Vagina (tissue), 2 donors: Measurements from ENCODE around the gene MAN2A2. TPM values are rescaled to one million over a fixed set of nuclear protein-coding genes. Genes with fewer than 3 reads are reported as not detected.

Experiments
- DNase-seq, 2 donors: peaks; one replicate each; pipeline ENCODE4 v3.0.0-alpha.2; 2017; ENCODE audit errors: extremely low spot score in 2 of 2
- H3K27ac ChIP-seq: fragments of 200-600 bp; sonication (generic); one replicate; pipeline ENCODE4 v1.5.1; 2019
- H3K27me3 ChIP-seq: fragments of 200-600 bp; sonication (generic); one replicate; pipeline ENCODE4 v1.5.1; 2019
- H3K36me3 ChIP-seq, 2 donors: fragments of 200-600 bp; sonication (generic); one replicate each; pipeline ENCODE4 v1.5.1; 2017 to 2019
- H3K4me1 ChIP-seq: fragments of 200-600 bp; sonication (generic); one replicate; pipeline ENCODE4 v1.5.1; 2019
- H3K4me3 ChIP-seq, 2 donors: fragments of 200-600 bp; sonication (generic); 1 replicate in 1 of 2; 2 replicates in 1 of 2; pipeline ENCODE4 v1.5.1; 2016 to 2019
- H3K9me3 ChIP-seq: fragments of 200-600 bp; sonication (generic); one replicate; pipeline ENCODE4 v1.5.1; 2019
- POLR2A ChIP-seq, 2 donors: fragments of 450-650 bp; IDR thresholded peaks; one replicate each; pipeline ENCODE4 v1.6.1; 2017; ENCODE audit warnings: antibody characterized with exemption in 2 of 2, mild to moderate bottlenecking in 2 of 2, moderate library complexity in 2 of 2
- POLR2AphosphoS5 ChIP-seq, 2 donors: sonication (generic); formaldehyde crosslinking; IDR thresholded peaks; one replicate each; pipeline ENCODE4 v1.9.0; 2017; ENCODE audit warnings: antibody characterized with exemption in 2 of 2, mild to moderate bottlenecking in 2 of 2, low read depth in 1 of 2; ENCODE audit not compliant: insufficient read depth in 1 of 2
- intact Hi-C: fragments of 100-400 bp; cut with DNase I; formaldehyde crosslinking; loops from one replicate; pipeline ENCODE4 v1.15.1; 2023
- total RNA-seq: library from RNA; depleted of rRNA; stranded (reverse); fragments of >200 nt; gene quantifications from one replicate; pipeline ENCODE4 v1.2.3, GENCODE V29; 2016
- TF ChIP-seq, protein P1 (sequence below), 3 experiments: fragments of 450-650 bp in 2 of 3; fragments of 200-600 bp in 1 of 3; sonication (generic) in 1 of 3; IDR thresholded peaks; one replicate each; pipeline ENCODE4 v1.5.1; 2017 to 2019; ENCODE audit warnings: antibody characterized with exemption in 3 of 3, mild to moderate bottlenecking in 2 of 3, moderate library complexity in 2 of 3

The MAN2A2 gene
- total RNA-seq, 1 donor from 2014 or later = 46.7 TPM

DNA sequence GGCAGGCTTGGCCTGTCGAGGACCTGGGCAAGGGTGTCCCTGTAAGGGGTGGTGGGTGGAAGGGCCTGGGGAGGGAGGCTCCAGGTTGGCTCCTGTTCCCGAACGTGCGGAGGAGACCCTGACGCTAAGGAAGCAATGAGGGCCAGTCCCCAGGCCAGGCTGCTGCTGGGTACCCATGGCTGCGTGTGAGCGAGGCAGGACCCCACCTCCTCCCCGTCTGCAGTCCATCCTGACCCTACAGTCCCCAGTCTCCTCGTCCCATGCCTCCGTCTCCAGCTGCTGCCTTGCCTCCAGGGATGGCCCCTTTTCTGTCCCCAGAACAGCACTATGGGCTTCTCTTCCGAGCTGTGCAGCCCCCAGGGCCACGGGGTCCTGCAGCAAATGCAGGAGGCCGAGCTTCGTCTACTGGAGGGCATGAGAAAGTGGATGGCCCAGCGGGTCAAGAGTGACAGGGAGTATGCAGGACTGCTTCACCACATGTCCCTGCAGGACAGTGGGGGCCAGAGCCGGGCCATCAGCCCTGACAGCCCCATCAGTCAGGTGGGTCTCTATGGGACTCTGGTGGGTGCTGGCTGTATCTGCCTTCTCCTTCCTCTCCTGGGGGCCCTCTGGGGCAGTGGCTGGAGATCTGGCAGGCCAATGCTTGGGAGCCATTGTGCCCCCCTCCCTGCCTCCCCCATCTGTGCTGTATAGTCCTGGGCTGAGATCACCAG lies 18.2 kb upstream of the MAN2A2 start:
- peaks cover 36% of the 10 kb centered on the region for H3K4me1 ChIP-seq
- peak overlapping the region; percentile 57 to 72 for H3K4me3 ChIP-seq
- H3K36me3 ChIP-seq = peaks cover 0 to 32% of the 10 kb centered on the region in 2 donors
- DNase-seq = no peak
- no peaks in the 10 kb centered on the region for H3K9me3 ChIP-seq
- H3K27ac ChIP-seq = peak overlapping the region; percentile 97
- no peaks in the 10 kb centered on the region for H3K27me3 ChIP-seq
- TF ChIP-seq, protein P1, sequence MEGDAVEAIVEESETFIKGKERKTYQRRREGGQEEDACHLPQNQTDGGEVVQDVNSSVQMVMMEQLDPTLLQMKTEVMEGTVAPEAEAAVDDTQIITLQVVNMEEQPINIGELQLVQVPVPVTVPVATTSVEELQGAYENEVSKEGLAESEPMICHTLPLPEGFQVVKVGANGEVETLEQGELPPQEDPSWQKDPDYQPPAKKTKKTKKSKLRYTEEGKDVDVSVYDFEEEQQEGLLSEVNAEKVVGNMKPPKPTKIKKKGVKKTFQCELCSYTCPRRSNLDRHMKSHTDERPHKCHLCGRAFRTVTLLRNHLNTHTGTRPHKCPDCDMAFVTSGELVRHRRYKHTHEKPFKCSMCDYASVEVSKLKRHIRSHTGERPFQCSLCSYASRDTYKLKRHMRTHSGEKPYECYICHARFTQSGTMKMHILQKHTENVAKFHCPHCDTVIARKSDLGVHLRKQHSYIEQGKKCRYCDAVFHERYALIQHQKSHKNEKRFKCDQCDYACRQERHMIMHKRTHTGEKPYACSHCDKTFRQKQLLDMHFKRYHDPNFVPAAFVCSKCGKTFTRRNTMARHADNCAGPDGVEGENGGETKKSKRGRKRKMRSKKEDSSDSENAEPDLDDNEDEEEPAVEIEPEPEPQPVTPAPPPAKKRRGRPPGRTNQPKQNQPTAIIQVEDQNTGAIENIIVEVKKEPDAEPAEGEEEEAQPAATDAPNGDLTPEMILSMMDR (IDR thresholded peaks at IDR 0.05) = no peak
- TF ChIP-seq POLR2AphosphoS5 (IDR thresholded peaks at IDR 0.05; ENCODE audit: insufficient read depth in 1 of 2, low read depth in 1 of 2) = peak in 1 of 2 donors; percentile 5
- intact Hi-C loops = loop anchor here (2.0 to 10.0 kb wide), 2 partner anchors 170 to 236 kb away; partner anchors contain the start of gene BLM

DNA sequence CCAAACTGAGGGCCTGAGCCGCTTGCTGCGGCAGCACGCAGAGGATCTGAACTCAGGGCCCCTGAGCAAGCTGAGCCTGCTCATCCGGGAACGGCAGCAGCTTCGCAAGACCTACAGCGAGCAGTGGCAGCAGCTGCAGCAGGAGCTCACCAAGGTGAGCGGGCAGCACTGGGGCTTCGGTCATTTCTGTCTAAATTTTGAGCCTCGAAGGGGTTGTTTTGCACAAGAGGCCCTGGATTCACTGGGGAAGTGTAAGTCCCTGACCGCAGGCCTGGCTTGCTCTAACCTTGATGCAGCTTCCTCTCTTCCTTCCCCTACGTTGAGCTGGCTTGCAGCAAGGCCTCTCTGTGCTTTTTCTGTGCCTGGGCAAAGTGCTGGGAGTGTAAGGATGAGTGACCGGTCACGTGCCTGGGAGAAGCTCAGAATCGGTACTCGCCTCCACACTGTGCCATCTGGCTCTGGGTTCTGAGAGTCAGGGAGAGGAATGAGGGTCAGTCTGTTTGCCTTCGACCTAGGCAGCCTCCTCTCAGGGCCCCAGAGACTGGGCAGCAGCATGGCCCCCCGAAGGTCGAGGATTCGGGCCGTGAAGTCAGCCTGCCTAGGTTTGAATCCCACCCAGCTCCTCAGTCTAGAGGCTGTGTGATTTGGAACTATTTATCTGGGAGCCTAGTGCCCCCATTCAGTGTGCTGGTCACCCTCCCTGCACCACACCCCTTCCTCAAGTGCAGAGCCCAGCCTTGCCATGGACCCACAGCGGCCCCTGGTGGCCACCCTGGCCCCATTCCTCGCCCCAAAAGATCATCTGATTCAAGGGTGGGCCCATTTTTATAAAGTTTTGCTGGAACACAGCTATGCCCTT lies 17.4 kb upstream of the MAN2A2 start:
- peak overlapping the region; percentile 57 to 72 for H3K4me3 ChIP-seq

DNA sequence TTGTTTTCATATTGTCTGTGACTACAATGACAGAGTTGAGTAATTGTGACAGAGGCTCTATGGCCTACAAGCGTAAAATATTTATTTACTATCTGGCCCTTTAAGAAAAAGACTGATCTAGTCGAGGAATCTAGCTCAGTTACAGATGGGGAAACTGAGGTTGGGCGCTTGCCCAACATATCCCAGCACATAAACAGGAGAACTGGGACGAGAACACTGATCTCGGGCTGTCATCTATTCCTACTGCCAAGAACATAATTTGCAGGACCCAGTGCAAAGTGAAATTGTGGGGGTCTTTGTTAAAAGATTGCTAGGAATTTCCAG lies 16.8 kb upstream of the MAN2A2 start:
- H3K36me3 ChIP-seq = peaks cover 0 to 32% of the 10 kb centered on the region in 2 donors
- intact Hi-C loops = loop anchor here (10.0 kb wide), 1 partner anchor 171 kb away; the partner anchor contains the start of gene BLM

More for the DNA sequence above, 17.4 kb upstream of the MAN2A2 start:
- intact Hi-C loops = loop anchor here (2.0 to 10.0 kb wide), 2 partner anchors 171 to 237 kb away; partner anchors contain the start of gene BLM
- DNase-seq = no peak
- TF ChIP-seq POLR2A (IDR thresholded peaks at IDR 0.05) = no peak
- TF ChIP-seq, protein P1 (IDR thresholded peaks at IDR 0.05) = peak; percentile 92 to 98 (median 98)
- TF ChIP-seq POLR2AphosphoS5 (IDR thresholded peaks at IDR 0.05; ENCODE audit: insufficient read depth in 1 of 2, low read depth in 1 of 2) = peak in 1 of 2 donors; percentile 32
- H3K4me1 ChIP-seq = peaks cover 36% of the 10 kb centered on the region
- H3K9me3 ChIP-seq = no peaks in the 10 kb centered on the region
- H3K36me3 ChIP-seq = peaks cover 0 to 32% of the 10 kb centered on the region in 2 donors
- no peaks in the 10 kb centered on the region for H3K27me3 ChIP-seq
- peak overlapping the region; percentile 97 for H3K27ac ChIP-seq

DNA sequence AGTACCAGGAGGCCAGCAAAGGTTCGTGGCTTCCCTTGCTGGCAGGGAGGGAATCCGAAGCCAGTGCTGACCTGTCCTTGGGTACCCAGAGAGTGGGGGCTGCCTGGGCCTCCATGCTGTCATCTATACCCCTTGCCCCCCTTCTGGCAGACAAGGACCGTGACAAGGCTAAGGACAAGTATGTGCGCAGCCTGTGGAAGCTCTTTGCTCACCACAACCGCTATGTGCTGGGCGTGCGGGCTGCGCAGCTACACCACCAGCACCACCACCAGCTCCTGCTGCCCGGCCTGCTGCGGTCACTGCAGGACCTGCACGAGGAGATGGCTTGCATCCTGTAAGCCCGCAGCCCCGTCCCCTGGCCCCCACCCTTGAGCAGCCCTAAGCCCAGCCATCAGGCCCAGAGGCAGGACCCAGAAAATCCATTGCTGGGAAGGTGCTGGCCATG lies 16.0 kb upstream of the MAN2A2 start:
- no peak for DNase-seq
- TF ChIP-seq, protein P1 (IDR thresholded peaks at IDR 0.05) = no peak
- TF ChIP-seq POLR2AphosphoS5 (IDR thresholded peaks at IDR 0.05; ENCODE audit: insufficient read depth in 1 of 2, low read depth in 1 of 2) = no peak
- Histone ChIP-seq H3K27me3 (no peaks in the 10 kb centered on the region), H3K4me3 (no peak overlapping the region), H3K27ac (peak overlapping the region; percentile 97), H3K9me3 (no peaks in the 10 kb centered on the region), H3K36me3 (peaks cover 0 to 32% of the 10 kb centered on the region in 2 donors), H3K4me1 (peaks cover 36% of the 10 kb centered on the region)
- intact Hi-C loops = loop anchor here (10.0 kb wide), 1 partner anchor 172 kb away; the partner anchor contains the start of gene BLM

More for the DNA sequence above, 16.8 kb upstream of the MAN2A2 start:
- H3K27me3 ChIP-seq = no peaks in the 10 kb centered on the region
- H3K27ac ChIP-seq = peak overlapping the region; percentile 97
- H3K9me3 ChIP-seq = no peaks in the 10 kb centered on the region
- DNase-seq = no peak
- peaks cover 36% of the 10 kb centered on the region for H3K4me1 ChIP-seq
- H3K4me3 ChIP-seq = no peak overlapping the region
- TF ChIP-seq POLR2A (IDR thresholded peaks at IDR 0.05) (no peak), POLR2AphosphoS5 (IDR thresholded peaks at IDR 0.05; ENCODE audit: insufficient read depth in 1 of 2, low read depth in 1 of 2) (no peak)
- TF ChIP-seq, protein P1 (IDR thresholded peaks at IDR 0.05) = no peak
